Fibroblast of the aortic adventitia (primary cell): ENCODE results near the gene RNF167. TPM values are rescaled to one million over a fixed set of nuclear protein-coding genes. Genes with fewer than 3 reads are reported as not detected.

Source experiments
- DNase-seq: peaks from one replicate; pipeline ENCODE4 v3.0.0-alpha.2; 2010; ENCODE audit warnings: low read depth
- H3K4me3 ChIP-seq: 2 replicates; pipeline ENCODE4 v1.5.1; 2011; ENCODE audit warnings: low read depth, mild to moderate bottlenecking, control low read depth, low read length, moderate library complexity
- CTCF ChIP-seq: IDR thresholded peaks from 2 replicates; pipeline ENCODE4 v1.5.1; 2011; ENCODE audit warnings: mild to moderate bottlenecking, low read length, control low read depth, inconsistent platforms; ENCODE audit not compliant: insufficient read depth
- total RNA-seq: library from RNA; depleted of rRNA; stranded (reverse); fragments of >200 nt; gene quantifications from 2 replicates; pipeline ENCODE4 v1.2.3, GENCODE V29; 2012; ENCODE audit warnings: low replicate concordance

RNF167 gene
- total RNA-seq, 1 donor: 26.4 TPM

- no peak for TF ChIP-seq CTCF
- no peak overlapping the region for H3K4me3 ChIP-seq
- no peak for DNase-seq
These were observed 15.0 kb downstream of the RNF167 start for GRCh38 chr17:4955091-4955490.

- no peak overlapping the region for H3K4me3 ChIP-seq
- no peak for TF ChIP-seq CTCF
- DNase-seq: no peak
These were observed 16.5 kb downstream of the RNF167 start for GRCh38 chr17:4956493-4957061.

GRCh38 chr17:4958102-4958501, 18.0 kb downstream of the RNF167 start:
- H3K4me3 ChIP-seq: no peak overlapping the region
- DNase-seq: no peak
- TF ChIP-seq CTCF: no peak

GRCh38 chr17:4959261-4959965, 19.3 kb downstream of the RNF167 start:
- DNase-seq: no peak
- TF ChIP-seq CTCF: no peak
- no peak overlapping the region for H3K4me3 ChIP-seq

- no peak for DNase-seq
- TF ChIP-seq CTCF: no peak
- no peak overlapping the region for H3K4me3 ChIP-seq
These were observed 20.3 kb downstream of the RNF167 start for GRCh38 chr17:4960279-4960922.

- no peak for TF ChIP-seq CTCF
- DNase-seq: no peak
- no peak overlapping the region for H3K4me3 ChIP-seq
These were observed 25.4 kb downstream of the RNF167 start for GRCh38 chr17:4965311-4965986.
